ENCODE results near the gene DOCK4.

GRCh38 chr7:112214268-112214667 lies 8.1 kb upstream of the DOCK4 start:
- TF ChIP-seq CTCF (IDR thresholded peaks at IDR 0.05) (no peak), ATF1 (CRISPR knock-in tag; IDR thresholded peaks at IDR 0.05) (no peak)
